Esophagus muscularis mucosa (tissue), 4 donors: ENCODE data around the gene ATP5ME. TPM values are rescaled to one million over a fixed set of nuclear protein-coding genes. Genes with fewer than 3 reads are reported as not detected.

Experiments
- DNase-seq: peaks from one replicate; pipeline ENCODE4 v3.0.0-alpha.2; 2017; ENCODE audit errors: extremely low spot score
- H3K27ac ChIP-seq, 4 donors: fragments of 200-600 bp; sonication (generic); replicated peaks in 1 of 4; 1 replicate in 3 of 4; 2 replicates in 1 of 4; pipeline ENCODE4 v1.5.1; 2016 to 2019; ENCODE audit warnings: mild to moderate bottlenecking in 1 of 4
- H3K27me3 ChIP-seq, 4 donors: fragments of 200-600 bp; sonication (generic); one replicate each; pipeline versions ENCODE4 v1.5.1 to v1.6.0; 2016 to 2019
- H3K36me3 ChIP-seq, 4 donors: fragments of 200-600 bp; sonication (generic); one replicate each; pipeline ENCODE4 v1.5.1; 2016 to 2019
- H3K4me1 ChIP-seq, 4 donors: fragments of 200-600 bp; sonication (generic); one replicate each; pipeline ENCODE4 v1.5.1; 2016 to 2019
- H3K4me3 ChIP-seq, 4 donors: fragments of 200-600 bp; sonication (generic); 1 replicate in 2 of 4; 2 replicates in 2 of 4; pipeline ENCODE4 v1.5.1; 2016 to 2019; ENCODE audit warnings: mild to moderate bottlenecking in 4 of 4, moderate library complexity in 1 of 4
- H3K9me3 ChIP-seq, 4 donors: fragments of 200-600 bp; sonication (generic); 1 replicate in 3 of 4; 2 replicates in 1 of 4; pipeline ENCODE4 v1.5.1; 2016 to 2019
- CTCF ChIP-seq, 3 experiments: fragments of 200-600 bp in 2 of 3; fragments of 450-650 bp in 1 of 3; sonication (generic) in 2 of 3; IDR thresholded peaks; one replicate each; pipeline ENCODE4 v1.5.1; 2017 to 2019; ENCODE audit warnings: antibody characterized with exemption in 3 of 3, mild to moderate bottlenecking in 2 of 3, moderate library complexity in 1 of 3
- EP300 ChIP-seq: sonication (generic); formaldehyde crosslinking; IDR thresholded peaks from one replicate; pipeline ENCODE4 v1.6.1; 2017; ENCODE audit warnings: antibody characterized with exemption
- POLR2A ChIP-seq: fragments of 450-650 bp; IDR thresholded peaks from one replicate; pipeline ENCODE4 v1.6.1; 2017; ENCODE audit warnings: antibody characterized with exemption, moderate library complexity, mild to moderate bottlenecking, low read depth
- POLR2AphosphoS5 ChIP-seq, 2 donors: sonication (generic); formaldehyde crosslinking; IDR thresholded peaks; one replicate each; pipeline ENCODE4 v1.6.1; 2017; ENCODE audit warnings: antibody characterized with exemption in 2 of 2
- WGBS: methylation state at CpG from one replicate; pipeline ENCODE4 v1.1.5; 2018; 5-methylcytosine and 5-hydroxymethylcytosine counted together
- intact Hi-C: fragments of 100-400 bp; cut with DNase I; formaldehyde crosslinking; loops from one replicate; pipeline ENCODE4 v1.15.1; 2023
- total RNA-seq, 4 donors: library from RNA; depleted of rRNA; stranded (reverse); fragments of >200 nt; gene quantifications; one replicate each; pipeline versions ENCODE4 v1.1.0 to v1.2.1, GENCODE V29; 2016

Gene ATP5ME
- total RNA-seq, 4 donors from 2014 or later = 111 to 224 (median 154) TPM

- no peak for DNase-seq
- WGBS = 83% methylated on average over 8 of the region's 8 CpGs
- Histone ChIP-seq H3K4me1 (peaks cover 32 to 39% (median 35%) of the 10 kb centered on the region in 4 donors), H3K36me3 (peaks cover 0 to 11% (median 5%) of the 10 kb centered on the region in 4 donors), H3K27me3 (peaks cover 0 to 26% (median 0%) of the 10 kb centered on the region in 4 donors), H3K4me3 (peak overlapping the region; percentile 57 to 68 (median 58)), H3K27ac (peak overlapping the region; percentile 70 to 83 (median 80)), H3K9me3 (no peaks in the 10 kb centered on the region)
- TF ChIP-seq POLR2A (no peak), CTCF (IDR thresholded peaks at IDR 0.05) (no peak), EP300 (no peak), POLR2AphosphoS5 (IDR thresholded peaks at IDR 0.05) (no peak)
- intact Hi-C loops = no loop called here
Observed at GRCh38 chr4:689723-690122, 15.6 kb upstream of the ATP5ME start.

GRCh38 chr4:688854-689681 lies 15.0 kb upstream of the ATP5ME start, which contains the start of gene SLC49A3:
SLC49A3 (minus strand) TSS chr4:689151; CDS start chr4:689127, 24 bp downstream.
- Histone ChIP-seq H3K4me1 (peaks cover 34 to 44% (median 36%) of the 10 kb centered on the region in 4 donors), H3K36me3 (peaks cover 0 to 11% (median 5%) of the 10 kb centered on the region in 4 donors), H3K4me3 (peak within 1 kb of the TSS; percentile 57 to 68 (median 58)), H3K27me3 (peaks cover 0 to 23% (median 0%) of the 10 kb centered on the region in 4 donors), H3K9me3 (no peaks in the 10 kb centered on the region), H3K27ac (peak within 1 kb of the TSS; percentile 70 to 83 (median 80))
- no peak for TF ChIP-seq EP300
- TF ChIP-seq POLR2A = no peak
- TF ChIP-seq POLR2AphosphoS5 (IDR thresholded peaks at IDR 0.05) = no peak
- no peak for TF ChIP-seq CTCF (IDR thresholded peaks at IDR 0.05)
- intact Hi-C loops = no loop called here
- 43% methylated on average over 8 of the region's 59 CpGs for WGBS
- DNase-seq = no peak

- TF ChIP-seq POLR2A = no peak
- TF ChIP-seq CTCF (IDR thresholded peaks at IDR 0.05) = no peak
- no peak for TF ChIP-seq EP300
- TF ChIP-seq POLR2AphosphoS5 (IDR thresholded peaks at IDR 0.05) = no peak
- Histone ChIP-seq H3K4me1 (peaks cover 43 to 50% (median 43%) of the 10 kb centered on the region in 4 donors), H3K9me3 (no peaks in the 10 kb centered on the region), H3K4me3 (peak overlapping the region; percentile 57 to 68 (median 58)), H3K27me3 (peaks cover 0 to 21% (median 0%) of the 10 kb centered on the region in 4 donors), H3K27ac (peak overlapping the region; percentile 70 to 83 (median 80)), H3K36me3 (peaks cover 0 to 11% (median 5%) of the 10 kb centered on the region in 4 donors)
- DNase-seq = no peak
- 78% methylated on average over 19 of the region's 26 CpGs for WGBS
- intact Hi-C loops = no loop called here
Observed at GRCh38 chr4:687971-688853, 14.1 kb upstream of the ATP5ME start.

- H3K27ac ChIP-seq = peak overlapping the region; percentile 70 to 83 (median 80)
- DNase-seq = peak; percentile 97
- TF ChIP-seq POLR2A (peak; percentile 43), CTCF (IDR thresholded peaks at IDR 0.05) (no peak), POLR2AphosphoS5 (IDR thresholded peaks at IDR 0.05) (peak; percentile 57 to 64), EP300 (no peak)
- WGBS = 61% methylated on average over 30 of the region's 38 CpGs
- intact Hi-C loops = no loop called here
- no peaks in the 10 kb centered on the region for H3K9me3 ChIP-seq
- H3K4me1 ChIP-seq = peaks cover 43 to 50% (median 44%) of the 10 kb centered on the region in 4 donors
- peaks cover 0 to 23% (median 0%) of the 10 kb centered on the region in 4 donors for H3K27me3 ChIP-seq
- H3K4me3 ChIP-seq = peak overlapping the region; percentile 15 to 68 (median 58)
- H3K36me3 ChIP-seq = peaks cover 0 to 11% (median 5%) of the 10 kb centered on the region in 4 donors
Observed at GRCh38 chr4:687048-687970, 13.2 kb upstream of the ATP5ME start.
